Measurements from ENCODE around the gene ATP5PD.

GRCh38 chr17:74990581-74991105, 56.1 kb downstream of the ATP5PD start:
- TF ChIP-seq CTCF (IDR thresholded peaks at IDR 0.05) (no peak), POLR2A (IDR thresholded peaks at IDR 0.05) (no peak)

Measured in ovary (tissue), 3 donors.